Activated B cell treated with CpG ODN at 0.5 μM for 24 hours (primary cell): ENCODE measurements around the gene DNAJC21. TPM values are rescaled to one million over a fixed set of nuclear protein-coding genes. Genes with fewer than 3 reads are reported as not detected.

ENCODE experiments used
- ATAC-seq: fragments of 200-7000 bp; cut with Tn5 transposase; one replicate; pipeline ENCODE4 v1.10.0; 2021; ENCODE audit warnings: low read depth, mild to moderate bottlenecking, moderate library complexity
- CTCF ChIA-PET: fragments of 350-600 bp; sonication (Branson Sonifier 250); formaldehyde crosslinking; loops from one replicate; lab custom pipeline; 2021; ENCODE audit warnings: antibody characterized with exemption; lab: Charles Lee
- POLR2A ChIA-PET: fragments of 350-600 bp; sonication (Branson Sonifier 250); formaldehyde crosslinking; loops from one replicate; lab custom pipeline; 2021; ENCODE audit warnings: antibody characterized with exemption; lab: Charles Lee
- DNase-seq: peaks from one replicate; pipeline ENCODE4 v3.0.0; 2022
- H3K27ac Mint-ChIP-seq: one replicate; pipeline ENCODE4 v1.8.0; 2020; ENCODE audit warnings: mixed read lengths
- H3K27me3 Mint-ChIP-seq: one replicate; pipeline ENCODE4 v1.8.0; 2021; ENCODE audit warnings: mixed read lengths
- H3K36me3 Mint-ChIP-seq: one replicate; pipeline ENCODE4 v1.8.0; 2021; ENCODE audit warnings: low read depth, mixed read lengths
- H3K4me1 Mint-ChIP-seq: one replicate; pipeline ENCODE4 v1.8.0; 2021; ENCODE audit warnings: mixed read lengths
- H3K4me3 Mint-ChIP-seq: one replicate; pipeline ENCODE4 v1.8.0; 2020; ENCODE audit warnings: mild to moderate bottlenecking, mixed read lengths
- H3K9me3 Mint-ChIP-seq: one replicate; pipeline ENCODE4 v1.8.0; 2020; ENCODE audit warnings: mixed read lengths
- intact Hi-C: fragments of 100-400 bp; cut with micrococcal nuclease; formaldehyde crosslinking; loops from one replicate; pipeline ENCODE4 v1.15.1; 2024
- total RNA-seq: library from RNA; stranded (reverse); gene quantifications from 2 replicates; pipeline ENCODE4 v1.2.3, GENCODE V29; 2022
- TF ChIP-seq, protein P1 (sequence below): fragments of 200-600 bp; IDR thresholded peaks from one replicate; pipeline ENCODE4 v1.8.0; 2022; ENCODE audit warnings: antibody characterized with exemption, mild to moderate bottlenecking

Gene DNAJC21
- total RNA-seq, 1 donor from 2014 or later = 44.0 TPM

DNA sequence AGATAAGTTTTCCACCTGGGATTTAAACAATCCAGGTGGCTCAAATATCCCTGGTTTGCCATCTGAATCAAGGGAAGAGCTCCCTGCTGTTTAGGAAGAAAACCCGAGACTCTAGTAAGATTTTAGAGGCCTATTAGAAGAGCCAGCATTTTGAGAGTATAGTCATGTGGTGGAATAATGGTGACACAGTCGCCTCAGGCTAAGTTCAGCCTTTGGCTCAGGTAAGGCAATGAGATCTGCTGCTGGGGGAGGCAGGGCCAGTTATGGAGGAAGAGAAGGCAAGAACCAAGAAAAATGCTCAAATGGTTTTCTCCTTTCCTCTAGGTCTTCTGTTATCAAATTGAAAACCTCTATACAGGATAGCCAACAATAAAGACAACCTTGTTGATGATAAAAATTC lies 30.3 kb upstream of the DNAJC21 start:
- DNase-seq (no peak), ATAC-seq (no peak)
- no peak overlapping the region for H3K27ac Mint-ChIP-seq
- POLR2A ChIA-PET = no interaction called here
- intact Hi-C loops = loop anchor here (5.0 kb wide), 1 partner anchor 242 kb away; the partner anchor contains the start of gene RAI14
- H3K27me3 Mint-ChIP-seq = no peaks in the 10 kb centered on the region
- peaks cover 10% of the 10 kb centered on the region for H3K36me3 Mint-ChIP-seq
- no peaks in the 10 kb centered on the region for H3K9me3 Mint-ChIP-seq
- no peaks in the 10 kb centered on the region for H3K4me1 Mint-ChIP-seq
- TF ChIP-seq, protein P1, sequence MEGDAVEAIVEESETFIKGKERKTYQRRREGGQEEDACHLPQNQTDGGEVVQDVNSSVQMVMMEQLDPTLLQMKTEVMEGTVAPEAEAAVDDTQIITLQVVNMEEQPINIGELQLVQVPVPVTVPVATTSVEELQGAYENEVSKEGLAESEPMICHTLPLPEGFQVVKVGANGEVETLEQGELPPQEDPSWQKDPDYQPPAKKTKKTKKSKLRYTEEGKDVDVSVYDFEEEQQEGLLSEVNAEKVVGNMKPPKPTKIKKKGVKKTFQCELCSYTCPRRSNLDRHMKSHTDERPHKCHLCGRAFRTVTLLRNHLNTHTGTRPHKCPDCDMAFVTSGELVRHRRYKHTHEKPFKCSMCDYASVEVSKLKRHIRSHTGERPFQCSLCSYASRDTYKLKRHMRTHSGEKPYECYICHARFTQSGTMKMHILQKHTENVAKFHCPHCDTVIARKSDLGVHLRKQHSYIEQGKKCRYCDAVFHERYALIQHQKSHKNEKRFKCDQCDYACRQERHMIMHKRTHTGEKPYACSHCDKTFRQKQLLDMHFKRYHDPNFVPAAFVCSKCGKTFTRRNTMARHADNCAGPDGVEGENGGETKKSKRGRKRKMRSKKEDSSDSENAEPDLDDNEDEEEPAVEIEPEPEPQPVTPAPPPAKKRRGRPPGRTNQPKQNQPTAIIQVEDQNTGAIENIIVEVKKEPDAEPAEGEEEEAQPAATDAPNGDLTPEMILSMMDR = no peak
- CTCF ChIA-PET = interaction anchor here (0.8 to 5.5 kb wide), 12 partner anchors 10 to 430 kb away, joined by 3 to 73 read pairs (median 4); partner anchors contain the start of gene TTC23L
- H3K4me3 Mint-ChIP-seq = no peak overlapping the region

DNA sequence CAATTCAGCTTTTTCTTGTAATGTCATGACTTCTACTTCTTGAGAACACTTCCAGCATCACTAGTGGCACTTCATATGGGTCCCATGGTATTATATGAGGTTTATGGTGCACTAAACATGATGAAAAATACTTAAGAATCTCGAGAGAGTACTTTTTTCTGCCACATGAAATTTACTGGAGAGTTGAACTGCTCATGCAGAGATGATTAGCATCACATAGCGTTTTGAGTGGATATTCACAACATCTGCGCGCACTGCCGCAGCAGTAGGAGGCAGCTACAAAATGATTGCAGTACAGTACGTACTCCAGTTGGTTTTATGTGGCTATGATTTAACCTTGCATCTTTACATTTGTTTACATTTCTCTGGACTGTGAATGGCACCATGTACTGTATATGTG lies 28.7 kb upstream of the DNAJC21 start:
- intact Hi-C loops = no loop called here
- ATAC-seq (no peak), DNase-seq (no peak)
- Mint-ChIP-seq H3K4me3 (no peak overlapping the region), H3K4me1 (no peaks in the 10 kb centered on the region), H3K36me3 (peaks cover 17% of the 10 kb centered on the region), H3K27me3 (no peaks in the 10 kb centered on the region), H3K9me3 (no peaks in the 10 kb centered on the region), H3K27ac (no peak overlapping the region)
- POLR2A ChIA-PET = no interaction called here
- CTCF ChIA-PET = interaction anchor here (4.1 to 5.5 kb wide), 2 partner anchors 377 to 415 kb away, joined by 50 to 73 read pairs; no protein-coding TSS in a partner anchor
- TF ChIP-seq, protein P1 = no peak

DNA sequence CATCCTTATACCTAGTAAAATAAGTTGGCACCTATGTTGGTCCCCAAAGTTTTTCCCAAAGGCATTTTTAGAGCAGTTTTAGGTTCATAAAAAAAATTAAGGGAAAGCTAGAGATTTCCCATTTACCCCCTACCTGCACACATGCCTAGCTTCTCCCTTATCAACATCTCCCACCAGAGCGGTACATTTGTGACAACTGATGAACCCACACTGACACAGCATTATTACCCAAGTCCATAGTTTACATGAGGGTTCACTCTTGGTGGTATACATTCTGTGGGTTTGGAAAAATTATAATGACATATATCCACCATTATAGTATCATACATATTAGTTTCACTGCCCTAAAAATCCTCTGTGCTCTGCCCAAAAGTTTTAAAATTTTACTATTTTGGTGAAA lies 26.1 kb upstream of the DNAJC21 start:
- ATAC-seq (no peak), DNase-seq (no peak)
- Mint-ChIP-seq H3K27ac (no peak overlapping the region), H3K27me3 (no peaks in the 10 kb centered on the region), H3K36me3 (peaks cover 25% of the 10 kb centered on the region), H3K4me1 (no peaks in the 10 kb centered on the region), H3K9me3 (no peaks in the 10 kb centered on the region), H3K4me3 (no peak overlapping the region)
- TF ChIP-seq, protein P1 = no peak
- POLR2A ChIA-PET = interaction anchor here (1.0 kb wide), 1 partner anchor 58 kb away, joined by 5 read pairs; no protein-coding TSS in a partner anchor
- intact Hi-C loops = no loop called here
- CTCF ChIA-PET = interaction anchor here (1.0 kb wide), 2 partner anchors 217 to 382 kb away, joined by 3 read pairs; no protein-coding TSS in a partner anchor

DNA sequence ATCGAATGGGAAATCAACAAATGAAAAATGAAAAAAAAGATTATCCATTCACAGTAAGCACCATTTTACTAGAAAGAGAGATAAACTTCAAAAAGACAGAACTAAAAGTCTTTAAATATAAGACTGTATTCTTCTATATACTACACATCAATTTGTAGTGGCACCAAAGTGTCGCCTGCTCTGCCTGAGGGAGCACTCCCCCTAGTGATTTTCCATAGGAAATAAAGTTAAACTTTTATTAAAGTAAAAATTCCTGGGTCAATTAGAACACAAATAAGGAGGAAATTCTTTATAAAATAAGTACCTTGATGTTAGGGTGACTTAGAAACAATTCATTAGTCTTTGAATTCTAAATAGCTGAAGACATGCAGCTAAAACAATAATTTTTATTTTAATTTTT lies 23.8 kb upstream of the DNAJC21 start:
- TF ChIP-seq, protein P1 = no peak
- Mint-ChIP-seq H3K4me3 (no peak overlapping the region), H3K9me3 (no peaks in the 10 kb centered on the region), H3K27me3 (no peaks in the 10 kb centered on the region), H3K27ac (no peak overlapping the region), H3K36me3 (peaks cover 45% of the 10 kb centered on the region), H3K4me1 (no peaks in the 10 kb centered on the region)
- DNase-seq = no peak
- ChIA-PET POLR2A (no interaction called here), CTCF (interaction anchor here (1.2 to 1.6 kb wide), 3 partner anchors 11 to 419 kb away, joined by 3 to 6 read pairs (median 6); no protein-coding TSS in a partner anchor)
- no peak for ATAC-seq
- intact Hi-C loops = no loop called here

DNA sequence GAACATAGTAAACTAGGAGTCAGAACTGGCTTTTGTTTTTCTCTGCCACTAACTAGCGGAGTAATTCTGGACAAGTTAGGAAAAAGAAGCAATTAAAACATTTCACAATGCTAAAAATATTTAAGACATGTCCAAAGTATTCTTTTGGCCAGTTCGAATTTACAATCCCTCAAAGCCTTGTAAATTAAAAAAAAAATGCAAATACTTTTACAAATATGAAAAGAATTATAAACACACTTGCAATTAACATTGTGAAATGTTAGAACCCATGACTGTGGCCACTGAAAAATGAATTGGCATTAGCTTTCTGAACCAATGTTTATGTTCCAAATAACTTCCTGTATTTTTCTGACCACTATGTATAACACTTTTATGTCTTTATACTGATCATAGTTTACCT lies 16.3 kb upstream of the DNAJC21 start:
- no peaks in the 10 kb centered on the region for H3K9me3 Mint-ChIP-seq
- peaks cover 46% of the 10 kb centered on the region for H3K36me3 Mint-ChIP-seq
- no peak overlapping the region for H3K27ac Mint-ChIP-seq
- no peaks in the 10 kb centered on the region for H3K27me3 Mint-ChIP-seq
- no peak for ATAC-seq
- TF ChIP-seq, protein P1 = no peak
- ChIA-PET POLR2A (interaction anchor here (1.8 kb wide), 1 partner anchor 16 kb away, joined by 6 read pairs; the partner anchor contains the start of gene DNAJC21), CTCF (no interaction called here)
- no peak overlapping the region for H3K4me3 Mint-ChIP-seq
- intact Hi-C loops = loop anchor here (10.0 kb wide), 1 partner anchor 668 kb away; no protein-coding TSS in a partner anchor
- no peak for DNase-seq
- peaks cover 34% of the 10 kb centered on the region for H3K4me1 Mint-ChIP-seq
